NK-92 (cell line): Measurements from ENCODE around the gene FUZ.

Source experiments
- DNase-seq: peaks from one replicate; lab custom pipeline; 2025; ENCODE audit not compliant: unreplicated experiment; lab: John Stamatoyannopoulos, UW

Gene FUZ

GRCh38 chr19:49812997-49813861, at the start of gene FUZ:
TSS of gene FUZ (minus strand) at chr19:49813292. CDS start at chr19:49813106, 186 bp downstream.
- DNase-seq = peak; percentile 56

DNA sequence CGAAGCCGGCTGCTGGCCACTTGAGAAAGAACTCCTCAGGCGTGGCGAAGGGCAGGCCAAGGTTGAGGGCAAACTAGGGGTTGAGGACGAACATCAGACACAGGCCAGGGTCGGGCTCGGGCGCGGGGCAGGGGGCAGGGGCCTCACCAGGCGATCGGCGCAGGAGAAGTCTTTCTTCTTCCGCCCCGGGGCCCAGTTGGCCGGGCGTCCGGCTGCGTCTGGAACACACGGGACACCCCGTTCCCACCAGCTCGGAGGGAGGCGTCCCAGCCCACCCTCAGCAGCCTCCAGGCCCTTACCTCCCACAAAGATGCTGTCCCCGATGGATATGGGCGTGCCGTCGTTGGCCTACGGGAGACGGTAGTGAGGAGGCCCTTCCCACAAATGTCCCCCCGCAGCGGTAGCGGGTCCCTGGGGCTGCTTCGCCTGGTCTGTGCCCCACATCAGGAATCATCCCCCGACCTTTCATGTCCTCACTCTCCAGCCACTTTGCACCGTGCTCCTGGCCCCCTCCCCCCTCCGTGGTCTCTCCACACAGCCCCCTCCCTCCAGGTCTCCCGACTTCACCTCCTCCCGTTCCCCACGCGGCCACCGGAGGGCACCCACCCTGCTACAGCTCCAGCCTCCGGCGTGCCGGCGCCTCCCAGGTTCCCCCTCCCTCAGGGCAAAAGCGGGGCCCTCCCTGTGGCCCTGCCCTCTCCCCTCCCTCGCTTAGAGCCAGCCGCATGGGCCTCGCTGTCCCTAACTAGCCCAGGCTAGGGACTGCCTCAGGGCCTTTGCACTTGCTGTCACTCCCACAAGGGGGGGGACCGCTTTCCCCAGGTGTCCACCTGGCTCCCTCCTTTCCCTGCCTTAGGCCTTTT, 49.5 kb upstream of the FUZ start:
- no peak for DNase-seq

DNA sequence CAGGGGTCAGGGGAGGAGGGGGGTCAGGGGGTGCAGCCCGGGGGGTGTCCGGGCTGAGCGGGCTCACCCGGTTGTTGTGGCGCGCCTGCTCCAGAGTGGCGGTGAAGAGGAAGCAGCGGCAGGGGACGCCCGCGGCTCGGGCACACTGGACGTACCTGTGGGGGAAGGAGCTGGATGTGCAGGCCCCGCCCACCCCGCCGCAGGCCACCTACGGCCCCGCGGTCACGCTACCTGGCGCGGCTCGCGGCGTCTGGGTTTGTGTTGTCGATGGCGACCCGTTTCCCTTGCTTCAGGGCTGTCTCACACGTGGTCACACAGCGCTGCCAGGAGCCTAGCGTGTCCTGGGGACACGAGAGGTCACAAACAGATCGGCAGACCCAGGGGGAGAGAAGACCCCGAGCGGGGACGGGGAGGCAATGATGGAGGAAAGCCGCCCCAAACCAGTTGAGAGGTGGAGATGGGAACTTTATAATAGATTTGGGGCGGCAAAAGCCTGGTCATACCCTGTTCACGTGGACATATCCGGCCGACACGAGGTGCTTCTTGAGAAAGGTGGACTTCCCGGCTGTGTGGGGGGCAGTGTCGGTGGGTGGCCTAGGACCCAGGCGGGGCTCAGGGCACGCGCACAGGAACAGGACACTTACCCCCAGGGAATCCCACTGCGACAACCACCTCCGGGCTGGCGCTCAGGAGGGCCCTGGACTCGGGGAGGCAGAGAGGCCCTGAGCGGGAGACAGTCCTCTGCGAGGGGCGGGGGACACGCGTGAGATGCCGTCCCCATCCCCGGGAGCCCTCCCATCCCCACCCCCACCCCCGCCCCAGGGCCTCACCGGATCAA, 48.7 kb upstream of the FUZ start:
- no peak for DNase-seq

- no peak for DNase-seq
These were observed 48.0 kb upstream of the FUZ start for GRCh38 chr19:49861107-49861506.

- no peak for DNase-seq
These were observed 47.4 kb upstream of the FUZ start for GRCh38 chr19:49860336-49861102.

- DNase-seq = no peak
These were observed 46.7 kb upstream of the FUZ start for GRCh38 chr19:49859682-49860335.

DNA sequence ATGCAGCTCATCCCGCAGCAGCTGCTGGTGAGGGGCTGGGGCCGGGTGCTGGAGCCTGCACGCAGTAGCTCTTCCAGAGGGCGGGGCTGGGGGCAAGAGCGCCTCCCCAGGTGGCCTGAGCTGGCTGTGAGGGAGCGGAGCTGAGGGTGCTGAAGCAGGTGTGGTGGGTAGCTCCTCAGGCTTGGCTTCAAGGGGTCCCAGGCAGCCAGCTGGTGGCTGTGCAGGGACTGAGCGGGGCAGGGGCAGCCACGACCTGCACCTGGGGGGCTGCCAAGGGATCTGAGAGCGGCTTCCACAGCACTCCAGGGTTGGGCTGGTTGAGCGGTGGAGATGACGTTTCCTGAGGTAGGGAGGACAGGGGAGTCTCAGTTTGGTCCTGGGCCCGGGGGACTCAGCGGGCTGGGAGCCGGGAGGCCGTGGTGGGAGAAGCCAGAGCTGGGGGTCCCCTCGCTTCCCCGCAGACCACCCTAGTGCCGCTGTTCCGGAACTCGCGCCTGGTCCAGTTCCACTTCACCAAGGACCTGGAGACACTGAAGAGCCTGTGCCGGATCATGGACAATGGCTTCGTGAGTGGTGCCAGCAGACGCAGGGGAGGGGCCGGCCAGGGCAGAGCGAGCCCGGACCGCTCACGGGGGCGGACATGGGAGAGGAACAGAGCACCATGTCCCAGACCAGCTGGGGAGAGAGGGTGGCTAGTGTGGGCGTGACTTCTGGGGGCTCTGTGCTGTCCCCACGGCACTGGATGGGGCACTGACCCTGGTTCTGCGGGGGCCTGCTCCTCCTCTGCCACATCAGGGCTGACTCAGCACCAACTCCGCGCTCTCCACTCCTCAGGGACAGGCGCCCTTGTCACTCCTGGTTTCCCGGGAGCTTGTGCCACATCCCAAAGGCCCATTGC, 45.2 kb upstream of the FUZ start:
- no peak for DNase-seq

DNA sequence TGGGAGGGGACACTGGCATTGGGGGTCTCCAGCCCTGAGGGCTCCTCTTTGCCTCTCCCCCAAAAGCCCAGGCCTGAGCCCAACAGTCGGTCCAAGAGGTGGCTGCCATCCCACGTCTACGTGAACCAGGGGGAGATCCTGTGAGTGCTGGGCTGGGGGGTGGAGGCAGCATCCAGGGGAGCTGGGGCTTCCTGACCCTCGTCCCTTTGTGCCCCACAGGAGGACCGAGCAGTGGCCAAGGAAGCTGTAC, 44.7 kb upstream of the FUZ start:
- no peak for DNase-seq

DNA sequence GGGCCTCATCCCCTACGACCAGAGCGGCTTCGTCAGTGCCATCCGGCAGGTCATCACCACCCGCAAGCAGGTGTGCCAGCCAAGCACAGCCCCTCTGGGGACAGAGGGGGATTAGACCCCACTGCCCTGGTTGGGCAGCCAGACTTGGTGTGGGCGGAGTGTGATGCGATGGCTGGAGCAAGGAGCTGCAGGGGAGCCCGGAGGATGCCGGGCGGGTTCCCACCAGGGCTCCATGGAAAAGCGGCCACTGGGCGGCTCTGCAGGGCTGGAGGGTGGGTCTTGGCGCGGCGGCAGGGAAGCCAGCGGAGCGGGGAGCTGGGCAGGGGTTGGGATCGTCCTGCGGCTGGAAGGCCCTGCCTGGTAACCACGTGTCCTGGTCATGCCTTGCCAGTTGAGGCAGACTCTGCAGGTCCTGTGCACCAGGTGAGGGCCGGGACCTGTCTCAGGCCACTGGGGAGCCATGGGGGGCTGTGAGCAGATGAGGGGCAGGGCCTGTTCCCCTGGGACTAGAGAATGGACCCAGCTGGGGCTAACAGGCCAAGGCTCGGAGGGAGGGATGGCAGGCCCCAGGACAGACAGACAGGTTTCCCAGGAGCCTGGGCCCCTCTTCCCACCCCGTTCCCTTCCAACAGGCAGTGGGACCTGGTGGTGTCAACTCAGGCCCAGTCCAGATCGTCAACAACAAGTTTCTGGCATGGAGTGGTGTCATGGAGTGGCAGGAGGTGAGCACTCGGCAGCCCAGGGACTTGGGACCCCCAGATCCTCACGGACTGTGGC, 44.2 kb upstream of the FUZ start:
- DNase-seq = no peak

DNA sequence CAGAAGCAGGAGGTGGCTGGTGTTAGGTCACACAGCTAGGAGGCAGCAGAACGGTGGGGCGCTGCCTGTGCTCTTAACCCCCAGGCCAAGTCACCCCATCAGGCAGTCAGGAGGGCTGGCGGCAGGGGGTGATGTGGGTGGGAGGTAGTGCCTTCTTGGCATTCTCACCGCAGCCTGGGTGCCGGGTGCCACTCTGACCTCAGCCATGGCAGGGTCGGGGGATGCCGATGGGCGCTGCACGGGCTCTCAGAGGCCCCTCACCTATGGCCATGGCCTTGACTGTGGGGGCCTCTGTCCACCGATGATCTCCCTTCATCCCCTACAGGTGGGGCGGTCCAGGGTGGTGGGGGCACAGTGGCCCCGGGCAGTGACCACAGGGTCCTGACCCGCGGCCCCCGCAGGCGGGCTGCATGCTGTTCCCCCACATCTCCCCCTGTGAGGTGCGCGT, 43.5 kb upstream of the FUZ start:
- no peak for DNase-seq

- no peak for DNase-seq
These were observed 42.8 kb upstream of the FUZ start for GRCh38 chr19:49855676-49856573.

DNA sequence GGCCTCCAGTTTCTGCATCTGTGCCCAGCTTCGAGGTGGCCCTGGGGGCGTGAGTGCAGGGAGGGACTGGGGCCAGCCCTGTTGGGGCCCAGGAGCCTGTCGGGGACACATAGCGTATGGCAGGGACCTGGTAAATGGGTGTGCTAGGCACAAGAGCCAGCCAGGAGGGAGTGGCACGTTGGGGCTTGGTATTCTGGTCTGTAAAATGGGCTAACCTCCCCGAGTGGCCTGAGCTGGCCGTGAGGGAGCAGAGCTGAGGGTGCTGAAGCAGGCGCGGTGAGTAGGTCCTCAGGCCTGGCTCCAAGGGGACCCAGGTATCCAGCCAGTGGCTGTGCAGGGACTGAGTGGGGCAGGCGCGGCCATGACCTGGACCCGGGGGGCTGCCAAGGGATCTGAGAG, 42.2 kb upstream of the FUZ start:
- no peak for DNase-seq

GRCh38 chr19:49854378-49855263, 41.5 kb upstream of the FUZ start:
- DNase-seq = no peak

GRCh38 chr19:49853852-49854377, 40.8 kb upstream of the FUZ start:
- DNase-seq = no peak

- DNase-seq = no peak
These were observed 39.6 kb upstream of the FUZ start for GRCh38 chr19:49852631-49853126.
